Esophagus (tissue), 2 donors: ENCODE data around the gene KCNAB3. TPM values are rescaled to one million over a fixed set of nuclear protein-coding genes. Genes with fewer than 3 reads are reported as not detected.
A peak's percentile ranks its signal among the peaks of the same experiment; 100 is the strongest.
"Not testable (repeated sequence)": the region's sequence is repeated elsewhere in the genome, so short reads cannot be mapped to it uniquely, and the experiment has no call there.

Source experiments
- H3K27ac ChIP-seq, 2 donors: one replicate each; pipeline ENCODE4 v1.5.1; 2013; ENCODE audit warnings: low read depth in 2 of 2, mild to moderate bottlenecking in 2 of 2, inconsistent platforms in 1 of 2, low read length in 1 of 2, moderate library complexity in 1 of 2
- H3K27me3 ChIP-seq, 2 donors: one replicate each; pipeline ENCODE4 v1.6.1; 2013; ENCODE audit warnings: low read length in 2 of 2, control low read depth in 1 of 2, mild to moderate bottlenecking in 1 of 2; ENCODE audit not compliant: insufficient read depth in 2 of 2, control insufficient read depth in 1 of 2
- H3K36me3 ChIP-seq, 2 donors: one replicate each; pipeline ENCODE4 v1.6.1; 2013; ENCODE audit warnings: low read length in 1 of 2; ENCODE audit not compliant: control insufficient read depth in 2 of 2, insufficient read depth in 2 of 2
- H3K4me1 ChIP-seq, 2 donors: one replicate each; pipeline ENCODE4 v1.6.1; 2013; ENCODE audit warnings: low read length in 1 of 2; ENCODE audit not compliant: control insufficient read depth in 2 of 2, insufficient read depth in 2 of 2
- H3K4me3 ChIP-seq, 2 donors: one replicate each; pipeline ENCODE4 v1.5.1; 2013; ENCODE audit warnings: low read length in 2 of 2, mild to moderate bottlenecking in 2 of 2, low read depth in 1 of 2, moderate library complexity in 1 of 2
- H3K9me3 ChIP-seq, 2 donors: one replicate each; pipeline ENCODE4 v1.6.1; 2013; ENCODE audit warnings: mild to moderate bottlenecking in 2 of 2, low read depth in 1 of 2, low read length in 1 of 2, moderate library complexity in 1 of 2; ENCODE audit not compliant: control insufficient read depth in 2 of 2, insufficient read depth in 1 of 2
- WGBS, 2 donors: extraction: QIAGEN DNeasy Blood & Tissue Kit; methylation state at CpG; one replicate each; pipeline ENCODE4 v1.1.7; 2013; 5-methylcytosine and 5-hydroxymethylcytosine counted together
- polyA plus RNA-seq, 2 donors: library from polyadenylated mRNA; stranded (reverse); fragments of 200-250 nt; gene quantifications; one replicate each; pipeline ENCODE4 v1.2.3, GENCODE V29; 2013
- donor health status: healthy with polysubstance abuse.
- donor health status: Bipolar disorder and iron deficiency.

KCNAB3 gene
- polyA plus RNA-seq, 2 donors: 1.3 to 2.3 TPM

- H3K9me3 ChIP-seq: no peaks in the 10 kb centered on the region
- no peaks in the 10 kb centered on the region for H3K4me1 ChIP-seq
- no peak overlapping the region for H3K4me3 ChIP-seq
- no peaks in the 10 kb centered on the region for H3K27me3 ChIP-seq
- H3K27ac ChIP-seq: no peak overlapping the region
- 87 to 89% methylated on average over 9 of the region's 9 CpGs for WGBS, 2 donors
- no peaks in the 10 kb centered on the region for H3K36me3 ChIP-seq
Measured at GRCh38 chr17:7959503-7960253, 30.0 kb upstream of the KCNAB3 start.

- Histone ChIP-seq H3K36me3 (no peaks in the 10 kb centered on the region), H3K4me1 (no peaks in the 10 kb centered on the region), H3K9me3 (no peaks in the 10 kb centered on the region), H3K4me3 (no peak overlapping the region), H3K27me3 (no peaks in the 10 kb centered on the region), H3K27ac (no peak overlapping the region)
- WGBS, 2 donors: 84% methylated on average over 11 of the region's 11 CpGs
Measured at GRCh38 chr17:7956228-7956965, 26.7 kb upstream of the KCNAB3 start.

- Histone ChIP-seq H3K27me3 (no peaks in the 10 kb centered on the region), H3K9me3 (no peaks in the 10 kb centered on the region), H3K27ac (no peak overlapping the region), H3K36me3 (no peaks in the 10 kb centered on the region), H3K4me1 (no peaks in the 10 kb centered on the region), H3K4me3 (no peak overlapping the region)
- 70% methylated on average over 13 of the region's 13 CpGs for WGBS, 2 donors
Measured at GRCh38 chr17:7955414-7956227, 26.0 kb upstream of the KCNAB3 start.

- not testable (repeated sequence) for H3K27me3 ChIP-seq, H3K4me1 ChIP-seq, H3K4me3 ChIP-seq, H3K9me3 ChIP-seq, H3K27ac ChIP-seq, H3K36me3 ChIP-seq
- WGBS, 2 donors: 92% methylated on average over 13 of the region's 13 CpGs
Measured at GRCh38 chr17:7953266-7953665, 23.6 kb upstream of the KCNAB3 start.

- Histone ChIP-seq H3K4me1 (no peaks in the 10 kb centered on the region), H3K9me3 (no peaks in the 10 kb centered on the region), H3K27me3 (no peaks in the 10 kb centered on the region), H3K27ac (peak overlapping the region in 1 of 2 donors; percentile 8), H3K36me3 (peaks cover 7 to 20% of the 10 kb centered on the region in 2 donors), H3K4me3 (no peak overlapping the region)
- 67 to 72% methylated on average over 5 of the region's 5 CpGs for WGBS, 2 donors
Measured at GRCh38 chr17:7951143-7951792, 21.6 kb upstream of the KCNAB3 start.

- Histone ChIP-seq H3K4me3 (no peak overlapping the region), H3K9me3 (no peaks in the 10 kb centered on the region), H3K27me3 (no peaks in the 10 kb centered on the region), H3K4me1 (no peaks in the 10 kb centered on the region), H3K27ac (no peak overlapping the region), H3K36me3 (peaks cover 13 to 26% of the 10 kb centered on the region in 2 donors)
- 81 to 95% methylated on average over 3 of the region's 3 CpGs for WGBS, 2 donors
Measured at GRCh38 chr17:7950578-7950977, 20.9 kb upstream of the KCNAB3 start.

GRCh38 chr17:7947651-7948050, 18.0 kb upstream of the KCNAB3 start:
- Histone ChIP-seq H3K36me3 (peaks cover 29 to 44% of the 10 kb centered on the region in 2 donors), H3K4me1 (no peaks in the 10 kb centered on the region), H3K27me3 (no peaks in the 10 kb centered on the region), H3K27ac (no peak overlapping the region), H3K9me3 (no peaks in the 10 kb centered on the region), H3K4me3 (no peak overlapping the region)
- 88 to 89% methylated on average over 5 of the region's 5 CpGs for WGBS, 2 donors

GRCh38 chr17:7946441-7946840, 16.8 kb upstream of the KCNAB3 start:
- H3K27ac ChIP-seq: no peak overlapping the region
- WGBS, 2 donors: 83 to 90% methylated on average over 5 of the region's 5 CpGs
- no peak overlapping the region for H3K4me3 ChIP-seq
- H3K9me3 ChIP-seq: no peaks in the 10 kb centered on the region
- H3K27me3 ChIP-seq: no peaks in the 10 kb centered on the region
- H3K36me3 ChIP-seq: peaks cover 29 to 47% of the 10 kb centered on the region in 2 donors
- no peaks in the 10 kb centered on the region for H3K4me1 ChIP-seq

- Histone ChIP-seq H3K4me1 (no peaks in the 10 kb centered on the region), H3K27me3 (no peaks in the 10 kb centered on the region), H3K36me3 (peaks cover 29 to 50% of the 10 kb centered on the region in 2 donors), H3K9me3 (no peaks in the 10 kb centered on the region), H3K4me3 (no peak overlapping the region), H3K27ac (no peak overlapping the region)
- 93 to 95% methylated on average over 7 of the region's 7 CpGs for WGBS, 2 donors
Measured at GRCh38 chr17:7945651-7946050, 16.0 kb upstream of the KCNAB3 start.
